Measurements from ENCODE around the gene KLK13.

The KLK13 gene

DNA sequence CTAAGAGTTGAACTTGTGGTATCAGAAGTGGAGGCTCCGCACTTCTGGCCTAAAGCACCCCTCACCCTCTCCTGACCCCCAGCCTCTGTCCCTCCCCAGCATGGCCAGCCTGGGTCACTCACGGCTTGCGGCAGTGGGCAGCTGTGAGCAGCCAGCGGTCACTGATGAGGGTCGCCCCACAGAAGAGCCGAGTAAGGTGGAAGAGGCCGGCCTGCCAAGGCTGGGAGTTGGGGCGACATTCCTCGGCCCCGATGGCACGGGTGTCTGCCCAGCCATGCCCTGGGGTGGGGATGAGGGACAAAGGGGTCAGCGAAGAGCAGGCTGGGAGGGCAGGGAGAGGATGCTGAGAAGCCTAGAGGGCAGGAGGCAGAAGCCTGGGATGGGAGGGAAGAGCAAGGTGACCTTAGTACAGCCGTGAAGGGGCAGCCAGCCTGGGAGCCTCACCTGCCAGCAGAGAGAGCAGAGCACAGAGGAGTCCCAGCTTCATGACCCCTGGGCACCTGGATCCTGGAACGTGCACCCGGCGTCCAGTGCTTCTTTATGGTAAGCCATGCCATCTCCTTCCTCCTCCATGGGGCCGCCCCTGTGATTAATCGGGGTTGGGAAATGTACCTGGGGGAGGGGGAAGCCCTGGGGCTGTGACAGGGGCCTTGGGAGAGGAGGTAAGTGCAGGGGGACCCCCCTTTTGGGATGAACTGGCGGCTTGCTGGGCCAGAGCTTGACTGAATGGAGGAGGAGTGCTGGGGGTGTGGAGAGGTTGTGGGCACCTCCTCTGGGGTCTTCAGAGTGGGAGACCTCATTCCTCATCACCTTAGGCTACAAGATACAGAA, 55.6 kb downstream of the KLK13 start:
- Histone ChIP-seq H4K12ac (ENCODE audit: low read depth, low read length) (no peak overlapping the region), H3K18ac (ENCODE audit: low read length) (no peak overlapping the region), H3K79me2 (ENCODE audit: control insufficient read depth, insufficient read depth, low read length, poor library complexity) (no peaks in the 10 kb centered on the region), H3K4me1 (ENCODE audit: control insufficient read depth in 1 of 2, insufficient read depth in 2 of 2, low read length in 2 of 2) (peaks cover 0 to 6% of the 10 kb centered on the region in 2 experiments), H2BK5ac (ENCODE audit: low read depth, low read length, poor library complexity) (no peak overlapping the region), H3K27me3 (ENCODE audit: insufficient read depth, low read length) (no peaks in the 10 kb centered on the region), H4K8ac (ENCODE audit: low read depth, low read length) (no peak overlapping the region), H3K4ac (ENCODE audit: low read depth, low read length) (no peak overlapping the region), H2AK5ac (ENCODE audit: low read length) (no peak overlapping the region), H3K79me1 (ENCODE audit: low read length) (no peaks in the 10 kb centered on the region), H3K9me3 (ENCODE audit: insufficient read depth, low read depth, low read length) (peaks cover 3% of the 10 kb centered on the region), H3K9ac (ENCODE audit: low read length) (no peak overlapping the region), H3K4me3 (ENCODE audit: low read depth, low read length) (no peak overlapping the region), H2BK12ac (ENCODE audit: low read length) (no peak overlapping the region), H2AFZ (ENCODE audit: insufficient read depth, low read length, poor library complexity) (no peak overlapping the region), H2BK120ac (ENCODE audit: insufficient read depth, low read length, poor library complexity) (no peak overlapping the region), H3K23ac (ENCODE audit: low read length) (no peak overlapping the region), H4K91ac (ENCODE audit: low read depth, low read length) (no peak overlapping the region), H3K27ac (ENCODE audit: low read depth, low read length) (no peak overlapping the region), H3K14ac (ENCODE audit: low read length) (no peak overlapping the region), H3K4me2 (ENCODE audit: low read length) (no peak overlapping the region), H3K36me3 (ENCODE audit: control insufficient read depth in 1 of 2, insufficient read depth in 2 of 2, low read length in 2 of 2) (no peaks in the 10 kb centered on the region)
- DNase-seq, result no peak
- WGBS (ENCODE audit: extremely low coverage, insufficient coverage, insufficient read length), result no CpG with 5 or more reads among the region's 19 CpGs

DNA sequence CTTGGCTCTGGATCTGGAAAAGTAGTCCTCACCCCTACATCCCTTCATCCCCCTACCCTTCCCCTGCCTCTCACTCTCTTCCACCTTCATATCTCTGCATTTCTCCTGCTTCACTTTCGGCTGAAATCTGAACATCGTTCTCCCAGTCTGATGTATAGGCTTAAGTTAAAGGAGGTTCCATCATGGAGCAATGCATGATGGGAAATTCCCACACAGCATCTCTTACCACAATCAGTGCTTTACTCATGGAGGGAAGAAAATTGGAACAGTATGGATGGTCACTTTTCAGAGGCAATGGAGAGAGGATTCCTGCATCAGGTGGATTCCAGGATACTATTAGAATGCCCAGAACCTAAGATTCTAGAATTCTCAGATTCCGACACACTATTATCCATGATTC, 57.4 kb downstream of the KLK13 start:
- Histone ChIP-seq H3K27ac (ENCODE audit: low read depth, low read length) (no peak overlapping the region), H3K4me1 (ENCODE audit: control insufficient read depth in 1 of 2, insufficient read depth in 2 of 2, low read length in 2 of 2) (peaks cover under 1 to 6% of the 10 kb centered on the region in 2 experiments), H3K4me3 (ENCODE audit: low read depth, low read length) (no peak overlapping the region), H4K8ac (ENCODE audit: low read depth, low read length) (no peak overlapping the region), H3K27me3 (ENCODE audit: insufficient read depth, low read length) (no peaks in the 10 kb centered on the region), H2AK5ac (ENCODE audit: low read length) (no peak overlapping the region), H4K12ac (ENCODE audit: low read depth, low read length) (no peak overlapping the region), H3K14ac (ENCODE audit: low read length) (no peak overlapping the region), H3K23ac (ENCODE audit: low read length) (no peak overlapping the region), H2BK120ac (ENCODE audit: insufficient read depth, low read length, poor library complexity) (no peak overlapping the region), H2BK12ac (ENCODE audit: low read length) (no peak overlapping the region), H3K79me1 (ENCODE audit: low read length) (no peaks in the 10 kb centered on the region), H2BK5ac (ENCODE audit: low read depth, low read length, poor library complexity) (no peak overlapping the region), H4K91ac (ENCODE audit: low read depth, low read length) (no peak overlapping the region), H3K36me3 (ENCODE audit: control insufficient read depth in 1 of 2, insufficient read depth in 2 of 2, low read length in 2 of 2) (no peaks in the 10 kb centered on the region), H3K4me2 (ENCODE audit: low read length) (no peak overlapping the region), H3K4ac (ENCODE audit: low read depth, low read length) (no peak overlapping the region), H3K9me3 (ENCODE audit: insufficient read depth, low read depth, low read length) (peaks cover 3% of the 10 kb centered on the region), H3K18ac (ENCODE audit: low read length) (no peak overlapping the region), H3K79me2 (ENCODE audit: control insufficient read depth, insufficient read depth, low read length, poor library complexity) (no peaks in the 10 kb centered on the region), H2AFZ (ENCODE audit: insufficient read depth, low read length, poor library complexity) (no peak overlapping the region), H3K9ac (ENCODE audit: low read length) (no peak overlapping the region)
- no peak for DNase-seq
- no CpG with 5 or more reads among the region's 3 CpGs for WGBS (ENCODE audit: extremely low coverage, insufficient coverage, insufficient read length)

DNA sequence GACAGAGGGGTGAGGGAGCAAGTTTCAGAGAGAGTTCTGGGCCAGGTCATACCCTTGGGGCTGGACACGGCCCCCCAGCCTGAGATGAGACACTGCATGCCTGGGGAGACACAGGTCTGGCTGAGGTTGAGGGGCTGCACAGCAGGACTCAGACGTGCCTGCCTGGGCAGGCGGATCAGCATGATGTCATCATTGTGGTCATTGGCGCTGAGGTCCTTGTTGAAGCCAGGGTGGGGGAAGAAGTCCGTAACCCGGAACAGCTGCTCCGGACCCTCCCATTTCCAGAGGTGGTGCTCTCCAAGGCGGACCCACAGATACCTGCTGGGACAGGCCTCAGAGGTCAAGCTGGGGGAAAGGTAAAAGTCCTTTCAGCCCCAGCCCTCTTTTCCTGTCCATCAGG, 58.5 kb downstream of the KLK13 start:
- Histone ChIP-seq H3K18ac (ENCODE audit: low read length) (no peak overlapping the region), H2AK5ac (ENCODE audit: low read length) (no peak overlapping the region), H4K12ac (ENCODE audit: low read depth, low read length) (no peak overlapping the region), H3K4ac (ENCODE audit: low read depth, low read length) (no peak overlapping the region), H3K27me3 (ENCODE audit: insufficient read depth, low read length) (no peaks in the 10 kb centered on the region), H2BK12ac (ENCODE audit: low read length) (no peak overlapping the region), H3K79me1 (ENCODE audit: low read length) (no peaks in the 10 kb centered on the region), H3K79me2 (ENCODE audit: control insufficient read depth, insufficient read depth, low read length, poor library complexity) (no peaks in the 10 kb centered on the region), H2BK5ac (ENCODE audit: low read depth, low read length, poor library complexity) (no peak overlapping the region), H2BK120ac (ENCODE audit: insufficient read depth, low read length, poor library complexity) (no peak overlapping the region), H2AFZ (ENCODE audit: insufficient read depth, low read length, poor library complexity) (no peak overlapping the region), H3K14ac (ENCODE audit: low read length) (no peak overlapping the region), H3K4me3 (ENCODE audit: low read depth, low read length) (no peak overlapping the region), H3K9me3 (ENCODE audit: insufficient read depth, low read depth, low read length) (peaks cover 3% of the 10 kb centered on the region), H3K4me1 (ENCODE audit: control insufficient read depth in 1 of 2, insufficient read depth in 2 of 2, low read length in 2 of 2) (peaks cover 7 to 12% of the 10 kb centered on the region in 2 experiments), H4K8ac (ENCODE audit: low read depth, low read length) (no peak overlapping the region), H3K9ac (ENCODE audit: low read length) (no peak overlapping the region), H3K27ac (ENCODE audit: low read depth, low read length) (no peak overlapping the region), H3K36me3 (ENCODE audit: control insufficient read depth in 1 of 2, insufficient read depth in 2 of 2, low read length in 2 of 2) (no peaks in the 10 kb centered on the region), H3K23ac (ENCODE audit: low read length) (no peak overlapping the region), H4K91ac (ENCODE audit: low read depth, low read length) (no peak overlapping the region), H3K4me2 (ENCODE audit: low read length) (no peak overlapping the region)
- no CpG with 5 or more reads among the region's 8 CpGs for WGBS (ENCODE audit: extremely low coverage, insufficient coverage, insufficient read length)
- DNase-seq, result no peak

All from trophoblast cell (in vitro differentiated cells and primary cell).